Smooth muscle cell (in vitro differentiated cells): ENCODE results near the gene CDH26. TPM values are rescaled to one million over a fixed set of nuclear protein-coding genes. Genes with fewer than 3 reads are reported as not detected.
A peak's percentile ranks its signal among the peaks of the same experiment; 100 is the strongest.

Experiments
- DNase-seq: peaks from one replicate; lab custom pipeline; 2025; ENCODE audit not compliant: unreplicated experiment; lab: John Stamatoyannopoulos, UW
- H2AFZ ChIP-seq: fragments of 200-600 bp; sonication (generic); 2 replicates; pipeline ENCODE4 v1.6.0; 2016; ENCODE audit warnings: antibody characterized with exemption, low read depth, mild to moderate bottlenecking
- H3F3A ChIP-seq: fragments of 200-600 bp; sonication (generic); 2 replicates; pipeline ENCODE4 v1.6.0; 2017; ENCODE audit warnings: antibody characterized with exemption, low read depth
- H3K27ac ChIP-seq: fragments of 200-600 bp; sonication (generic); 2 replicates; pipeline ENCODE4 v1.5.1; 2016; ENCODE audit warnings: low read depth, mild to moderate bottlenecking
- H3K27me3 ChIP-seq: fragments of 200-600 bp; sonication (generic); 2 replicates; pipeline ENCODE4 v1.6.1; 2016; ENCODE audit warnings: low read depth, mild to moderate bottlenecking
- H3K36me3 ChIP-seq: fragments of 200-600 bp; sonication (generic); 2 replicates; pipeline ENCODE4 v1.5.1; 2016; ENCODE audit warnings: low read depth
- H3K4me1 ChIP-seq: fragments of 200-600 bp; sonication (generic); 2 replicates; pipeline ENCODE4 v1.5.1; 2016; ENCODE audit warnings: low read depth
- H3K4me2 ChIP-seq: fragments of 200-600 bp; sonication (generic); 2 replicates; pipeline ENCODE4 v1.6.0; 2016; ENCODE audit warnings: mild to moderate bottlenecking
- H3K4me3 ChIP-seq: fragments of 200-600 bp; sonication (generic); 2 replicates; pipeline ENCODE4 v1.5.1; 2016; ENCODE audit warnings: mild to moderate bottlenecking
- H3K79me2 ChIP-seq: fragments of 200-600 bp; sonication (generic); 2 replicates; pipeline ENCODE4 v1.6.0; 2016; ENCODE audit warnings: low read depth, mild to moderate bottlenecking
- H3K9ac ChIP-seq: fragments of 200-600 bp; sonication (generic); 2 replicates; pipeline ENCODE4 v1.6.0; 2016; ENCODE audit warnings: low read depth
- H3K9me3 ChIP-seq: fragments of 200-600 bp; sonication (generic); replicated peaks from 2 replicates; pipeline ENCODE4 v1.5.1; 2016; ENCODE audit warnings: low read depth
- H4K20me1 ChIP-seq: fragments of 200-600 bp; sonication (generic); 2 replicates; pipeline ENCODE4 v1.6.0; 2016; ENCODE audit warnings: low read depth
- WGBS: methylation state at CpG from one replicate; pipeline ENCODE4 v1.1.7; 2016; ENCODE audit warnings: low lambda C conversion rate; 5-methylcytosine and 5-hydroxymethylcytosine counted together
- polyA plus RNA-seq: library from polyadenylated mRNA; unstranded; fragments of >200 nt; fragmentation: Nextera tagmentation; extraction: Ambion mirVana; gene quantifications from 2 replicates; pipeline ENCODE4 v1.2.1, GENCODE V29; 2016
- total RNA-seq: library from RNA; depleted of rRNA; stranded (reverse); fragments of >200 nt; gene quantifications from 2 replicates; pipeline ENCODE4 v1.2.3, GENCODE V29; 2014
- TF ChIP-seq, protein P1 (sequence below): fragments of 200-600 bp; sonication (generic); IDR thresholded peaks from 2 replicates; pipeline ENCODE4 v1.5.1; 2017; ENCODE audit warnings: borderline replicate concordance, mild to moderate bottlenecking, antibody characterized with exemption; ENCODE audit not compliant: insufficient read depth, poor library complexity, severe bottlenecking

CDH26 gene
- total and polyA plus RNA-seq, 2 experiments from 2014 or later: 0.18 to 1.2 TPM

DNA sequence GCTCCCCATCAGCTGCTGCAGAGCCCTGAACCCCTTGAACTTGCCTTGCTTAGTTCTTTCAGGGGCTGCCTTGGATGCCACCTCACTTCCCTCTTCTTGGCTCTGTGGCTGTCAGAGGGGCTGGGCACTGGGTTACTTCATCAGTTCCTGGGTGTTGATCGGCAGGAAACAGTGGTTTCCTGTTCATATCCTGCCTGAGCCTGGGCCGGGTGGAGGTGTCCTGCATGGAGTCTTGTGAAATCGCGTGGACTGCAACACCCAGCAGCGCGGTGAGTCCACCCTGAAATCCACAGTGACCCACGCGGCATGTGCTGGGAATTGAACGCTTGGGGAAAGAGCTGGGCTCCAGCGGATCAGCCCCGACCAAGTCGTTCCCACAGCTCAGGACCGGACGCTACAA, 97.5 kb downstream of the CDH26 start:
- Histone ChIP-seq H3K9me3 (no peaks in the 10 kb centered on the region), H3K4me2 (no peak overlapping the region), H4K20me1 (no peaks in the 10 kb centered on the region), H3K4me1 (peaks cover 8% of the 10 kb centered on the region), H3K9ac (no peak overlapping the region), H3F3A (no peaks in the 10 kb centered on the region), H3K4me3 (no peak overlapping the region), H3K27me3 (no peaks in the 10 kb centered on the region), H3K27ac (no peak overlapping the region), H2AFZ (no peak overlapping the region), H3K79me2 (no peaks in the 10 kb centered on the region), H3K36me3 (no peaks in the 10 kb centered on the region)
- TF ChIP-seq, protein P1, sequence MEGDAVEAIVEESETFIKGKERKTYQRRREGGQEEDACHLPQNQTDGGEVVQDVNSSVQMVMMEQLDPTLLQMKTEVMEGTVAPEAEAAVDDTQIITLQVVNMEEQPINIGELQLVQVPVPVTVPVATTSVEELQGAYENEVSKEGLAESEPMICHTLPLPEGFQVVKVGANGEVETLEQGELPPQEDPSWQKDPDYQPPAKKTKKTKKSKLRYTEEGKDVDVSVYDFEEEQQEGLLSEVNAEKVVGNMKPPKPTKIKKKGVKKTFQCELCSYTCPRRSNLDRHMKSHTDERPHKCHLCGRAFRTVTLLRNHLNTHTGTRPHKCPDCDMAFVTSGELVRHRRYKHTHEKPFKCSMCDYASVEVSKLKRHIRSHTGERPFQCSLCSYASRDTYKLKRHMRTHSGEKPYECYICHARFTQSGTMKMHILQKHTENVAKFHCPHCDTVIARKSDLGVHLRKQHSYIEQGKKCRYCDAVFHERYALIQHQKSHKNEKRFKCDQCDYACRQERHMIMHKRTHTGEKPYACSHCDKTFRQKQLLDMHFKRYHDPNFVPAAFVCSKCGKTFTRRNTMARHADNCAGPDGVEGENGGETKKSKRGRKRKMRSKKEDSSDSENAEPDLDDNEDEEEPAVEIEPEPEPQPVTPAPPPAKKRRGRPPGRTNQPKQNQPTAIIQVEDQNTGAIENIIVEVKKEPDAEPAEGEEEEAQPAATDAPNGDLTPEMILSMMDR: no peak
- DNase-seq: no peak
- WGBS: 78% methylated on average over 14 of the region's 14 CpGs

DNA sequence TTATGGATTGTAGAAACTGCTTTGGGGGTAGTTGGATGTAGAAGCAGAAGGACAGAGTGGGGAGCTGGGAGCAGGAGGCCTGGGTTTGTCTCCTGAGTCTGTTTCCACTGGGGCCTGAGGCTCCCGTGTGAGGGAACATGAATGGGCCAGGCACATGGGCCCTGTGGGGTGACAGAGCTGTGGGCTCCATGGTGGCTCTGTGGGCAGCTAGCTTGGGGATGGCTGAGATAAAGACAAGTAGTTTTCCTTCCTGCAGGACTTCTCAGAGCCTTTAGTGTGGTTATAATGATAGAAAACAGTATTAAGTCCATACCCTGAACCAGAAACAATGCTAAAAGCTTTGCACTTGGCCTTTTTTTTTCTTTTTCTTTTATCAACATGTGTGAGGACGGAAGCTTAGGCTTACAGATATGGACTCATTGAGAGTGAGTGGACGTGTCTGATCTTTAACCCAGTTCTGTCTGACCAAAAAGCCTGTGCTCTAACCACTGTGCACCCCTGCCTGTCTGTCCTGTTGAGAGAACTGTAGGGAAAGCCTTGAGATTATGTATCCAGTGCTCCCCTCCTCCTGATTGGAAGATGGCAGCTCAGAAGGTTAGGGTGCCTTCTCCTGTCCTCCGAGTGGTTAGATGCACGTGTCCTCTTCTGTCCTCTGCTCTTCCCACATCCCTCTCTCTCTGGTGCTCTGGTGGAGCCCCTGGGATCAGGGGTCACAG, 98.3 kb downstream of the CDH26 start:
- Histone ChIP-seq H3K27me3 (no peaks in the 10 kb centered on the region), H3F3A (no peaks in the 10 kb centered on the region), H3K9me3 (no peaks in the 10 kb centered on the region), H3K4me1 (peaks cover 8% of the 10 kb centered on the region), H3K9ac (no peak overlapping the region), H2AFZ (no peak overlapping the region), H3K4me2 (no peak overlapping the region), H3K79me2 (no peaks in the 10 kb centered on the region), H3K27ac (no peak overlapping the region), H4K20me1 (no peaks in the 10 kb centered on the region), H3K36me3 (no peaks in the 10 kb centered on the region), H3K4me3 (no peak overlapping the region)
- DNase-seq: no peak
- TF ChIP-seq, protein P1: no peak
- 82% methylated on average over 5 of the region's 5 CpGs for WGBS

DNA sequence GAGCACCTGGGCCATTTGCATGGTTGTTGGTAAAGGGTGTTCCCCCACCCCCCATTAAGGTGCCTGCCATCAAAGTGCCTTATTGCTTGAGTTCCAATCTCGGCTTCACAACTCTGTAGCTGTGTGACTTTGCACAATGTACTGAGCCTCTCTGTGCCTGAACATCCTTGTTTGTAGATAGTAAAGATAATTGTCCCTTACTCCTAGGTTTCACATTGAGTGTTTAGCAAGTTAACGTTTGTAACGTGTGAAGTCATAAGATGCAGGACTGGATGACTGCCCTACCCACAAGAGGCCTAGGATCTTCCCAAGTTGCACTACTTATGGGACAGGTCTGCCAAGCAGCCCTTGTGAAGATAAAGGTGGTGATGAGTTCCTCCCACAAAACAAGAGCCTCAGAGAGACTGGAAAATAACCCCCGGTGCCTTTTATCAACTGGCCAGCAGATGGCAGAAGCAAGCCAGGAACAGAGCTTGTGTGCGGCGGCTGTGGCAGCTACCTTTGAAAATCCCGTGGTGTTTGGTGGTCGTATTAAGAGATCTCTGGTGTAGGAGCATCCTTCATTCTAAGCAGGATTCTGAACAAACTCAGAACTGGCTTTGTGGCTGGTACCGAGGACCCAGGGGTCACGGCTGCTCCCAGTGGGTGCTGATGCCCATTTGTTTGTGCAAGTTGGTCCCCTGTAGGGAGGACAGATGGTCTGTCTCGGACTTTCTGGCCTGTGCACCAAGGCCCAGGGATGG, 99.1 kb downstream of the CDH26 start:
- no peaks in the 10 kb centered on the region for H4K20me1 ChIP-seq
- H3F3A ChIP-seq: peaks cover 7% of the 10 kb centered on the region
- H3K4me3 ChIP-seq: no peak overlapping the region
- no peaks in the 10 kb centered on the region for H3K36me3 ChIP-seq
- H3K4me2 ChIP-seq: peak overlapping the region; percentile 15
- H3K27ac ChIP-seq: no peak overlapping the region
- no peaks in the 10 kb centered on the region for H3K9me3 ChIP-seq
- H3K4me1 ChIP-seq: peaks cover 8% of the 10 kb centered on the region
- H2AFZ ChIP-seq: no peak overlapping the region
- no peaks in the 10 kb centered on the region for H3K79me2 ChIP-seq
- no peaks in the 10 kb centered on the region for H3K27me3 ChIP-seq
- no peak overlapping the region for H3K9ac ChIP-seq
- TF ChIP-seq, protein P1: peak; percentile 84
- no peak for DNase-seq
- 32% methylated on average over 11 of the region's 11 CpGs for WGBS
